Occipital lobe (tissue), 3 donors: ENCODE data around the gene PRDM5. TPM values are rescaled to one million over a fixed set of nuclear protein-coding genes. Genes with fewer than 3 reads are reported as not detected.
"Not testable (repeated sequence)": the region's sequence is repeated elsewhere in the genome, so short reads cannot be mapped to it uniquely, and the experiment has no call there.

Experiments
- DNase-seq: peaks from one replicate; lab custom pipeline; 2025; lab: John Stamatoyannopoulos, UW
- small RNA-seq: library from RNA; depleted of rRNA; stranded (forward); fragments of <200 nt; gene quantifications from one replicate; pipeline ENCODE3, GENCODE V24; 2014
- total RNA-seq: library from RNA; depleted of rRNA; stranded (reverse); fragments of >200 nt; gene quantifications from one replicate; pipeline ENCODE4 v1.2.3, GENCODE V29; 2014

PRDM5 gene
- total RNA-seq, 1 donor from 2014 or later, result 17.2 TPM

DNA sequence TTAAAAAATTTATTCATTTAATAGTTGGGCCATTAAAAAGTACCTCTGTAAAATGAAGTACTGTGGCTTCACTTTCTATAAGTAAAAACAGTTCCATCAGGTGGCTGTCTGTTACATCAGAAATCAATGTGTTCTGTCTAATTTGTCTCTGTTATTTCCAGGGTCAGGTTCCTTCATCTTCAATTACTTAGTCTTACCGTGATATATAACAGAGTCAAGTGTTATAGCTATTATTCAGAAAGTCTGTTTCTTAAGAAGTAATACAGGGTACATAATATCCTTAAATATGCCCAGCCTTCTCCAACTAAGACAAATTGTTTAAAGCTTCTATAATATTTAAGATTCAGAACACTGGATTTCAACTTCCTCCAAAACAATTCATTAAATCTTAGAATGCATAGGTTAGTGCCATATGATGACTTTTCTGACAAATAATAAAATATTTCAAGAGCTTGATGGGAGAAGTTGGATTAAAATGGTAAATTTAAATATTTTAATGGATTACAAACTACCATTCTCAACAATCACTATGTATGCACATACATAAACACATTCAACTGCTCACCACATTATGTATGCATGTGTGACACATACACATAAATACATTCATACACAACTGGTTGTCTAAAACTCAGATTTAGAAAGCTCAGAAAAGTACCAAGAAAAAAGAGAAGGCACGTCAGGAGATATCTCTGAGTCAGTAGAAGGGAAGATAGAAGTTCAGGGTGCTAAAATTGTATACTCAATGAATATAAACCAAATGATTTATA lies 268.5 kb downstream of the PRDM5 start:
- no peak for DNase-seq

DNA sequence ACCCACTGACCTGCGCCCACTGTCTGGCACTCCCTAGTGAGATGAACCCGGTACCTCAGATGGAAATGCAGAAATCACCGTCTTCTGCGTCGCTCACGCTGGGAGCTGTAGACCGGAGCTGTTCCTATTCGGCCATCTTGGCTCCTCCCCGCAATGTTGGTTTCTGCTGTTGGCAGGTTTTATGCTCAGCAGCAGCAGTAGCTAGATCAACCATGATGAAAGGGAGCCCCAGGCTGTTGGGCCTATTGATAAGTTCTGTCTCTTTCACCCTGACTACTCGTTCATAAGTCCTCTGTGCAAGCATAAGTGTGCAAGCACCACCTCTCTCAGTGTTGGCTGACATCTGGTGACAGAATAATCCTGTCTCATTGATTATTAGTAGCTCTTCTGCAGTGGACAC lies 274.2 kb downstream of the PRDM5 start:
- DNase-seq, result not testable (repeated sequence)

Small RNA genes lying within 50 kb of the gene (small RNA-seq; reads per million reads assigned to genes)
- not detected for gene RNU6-550P

Other genes with a start within 250 kb of the PRDM5 start
- 4.8 TPM for gene NDNF, start 149.8 kb upstream of the PRDM5 start, total RNA-seq
- gene TNIP3, start 241.6 kb upstream of the PRDM5 start, total RNA-seq, result 0.47 TPM